NCI-H526 treated with DMSO at 0.1 percent for 48 hours (cell line): ENCODE data around the gene ALDH1L1.

Experiments used
- DNase-seq: peaks from one replicate; lab custom pipeline; 2025; lab: John Stamatoyannopoulos, UW

Gene ALDH1L1

DNA sequence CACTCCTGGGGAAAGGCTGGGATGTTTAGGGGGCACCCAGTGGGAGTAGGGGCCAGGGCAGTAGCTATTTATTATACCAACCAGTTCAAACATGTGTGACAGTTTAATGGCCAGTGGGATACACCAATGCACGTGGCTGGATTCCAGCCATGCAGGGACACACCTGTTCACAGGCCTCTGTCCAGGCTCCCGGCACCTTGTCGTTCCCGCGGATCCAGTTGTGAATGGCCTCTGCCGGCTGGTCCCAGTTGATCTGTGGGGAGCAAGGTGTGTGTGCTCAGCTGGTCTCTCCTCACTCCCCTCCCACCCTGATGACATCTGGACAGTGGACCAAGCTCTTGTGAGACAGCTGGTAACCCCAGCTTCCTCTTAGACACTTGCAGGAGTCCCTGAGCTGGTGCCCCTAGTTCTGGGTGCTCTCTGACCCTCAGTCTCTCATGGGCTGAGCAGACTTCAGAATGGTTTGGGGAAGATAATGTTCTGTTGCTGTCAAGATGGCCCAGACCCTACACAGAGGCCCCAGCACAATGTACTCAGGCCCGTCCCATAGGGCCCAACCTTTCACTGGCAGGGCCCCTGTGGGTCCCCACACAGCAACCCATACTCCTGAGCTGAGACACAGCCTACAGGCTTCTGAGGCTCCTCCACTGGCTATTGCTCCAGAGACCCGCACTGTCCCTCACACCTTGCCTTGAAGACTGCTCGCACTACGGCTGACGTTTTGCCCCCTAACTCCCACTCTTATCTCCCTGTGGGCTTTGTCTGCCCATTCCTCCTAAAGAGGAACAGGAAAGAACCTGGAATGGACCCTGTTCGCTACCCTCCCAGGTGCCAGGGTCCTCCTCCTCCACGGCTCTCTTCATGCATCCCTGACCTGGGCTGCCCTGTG is 25.8 kb downstream of the ALDH1L1 start:
- DNase-seq, result no peak

GRCh38 chr3:126153695-126154360 is 26.6 kb downstream of the ALDH1L1 start:
- DNase-seq, result no peak

GRCh38 chr3:126152901-126153694 is 27.3 kb downstream of the ALDH1L1 start:
- DNase-seq, result no peak

- DNase-seq, result no peak
Observed at GRCh38 chr3:126152458-126152857, 27.9 kb downstream of the ALDH1L1 start.

DNA sequence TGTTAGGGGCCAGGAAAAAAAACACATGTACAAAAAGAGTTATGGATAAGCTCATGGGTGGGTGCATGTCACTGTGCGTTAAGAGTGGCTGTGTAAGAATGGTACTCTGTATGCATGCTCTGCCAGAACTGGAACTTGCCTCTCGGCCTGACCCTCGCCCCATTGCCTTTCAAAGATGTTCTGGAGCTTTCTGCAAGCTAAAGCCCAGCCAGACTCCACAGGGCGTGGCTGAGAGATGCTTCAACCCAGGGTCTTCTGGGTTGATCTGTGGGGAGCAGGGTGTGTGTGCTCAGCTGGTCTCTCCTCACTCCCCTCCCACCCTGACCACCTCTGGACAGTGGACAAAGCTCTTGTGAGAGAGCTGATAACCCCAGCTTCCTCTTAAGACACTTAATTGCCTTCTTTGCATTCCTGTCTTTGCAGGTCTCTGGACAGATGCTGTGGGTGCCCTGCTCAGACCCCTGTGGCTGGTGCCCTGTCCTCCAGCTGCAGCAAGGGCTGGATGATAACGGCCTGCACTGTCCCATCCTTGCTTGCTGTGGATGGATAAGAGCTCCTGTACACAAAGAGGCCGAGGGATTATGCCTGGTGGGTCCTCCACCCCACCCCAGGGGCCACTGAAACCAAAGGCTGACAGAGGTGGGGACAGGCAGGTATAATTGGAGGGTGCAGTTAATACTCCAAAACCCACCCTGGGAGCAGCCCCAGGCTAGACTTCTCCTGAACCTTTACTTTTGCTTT is 28.7 kb downstream of the ALDH1L1 start:
- DNase-seq, result no peak

- DNase-seq, result no peak
Observed at GRCh38 chr3:126149960-126150515, 30.3 kb downstream of the ALDH1L1 start.

GRCh38 chr3:126149256-126149902 is 31.0 kb downstream of the ALDH1L1 start:
- DNase-seq, result no peak

DNA sequence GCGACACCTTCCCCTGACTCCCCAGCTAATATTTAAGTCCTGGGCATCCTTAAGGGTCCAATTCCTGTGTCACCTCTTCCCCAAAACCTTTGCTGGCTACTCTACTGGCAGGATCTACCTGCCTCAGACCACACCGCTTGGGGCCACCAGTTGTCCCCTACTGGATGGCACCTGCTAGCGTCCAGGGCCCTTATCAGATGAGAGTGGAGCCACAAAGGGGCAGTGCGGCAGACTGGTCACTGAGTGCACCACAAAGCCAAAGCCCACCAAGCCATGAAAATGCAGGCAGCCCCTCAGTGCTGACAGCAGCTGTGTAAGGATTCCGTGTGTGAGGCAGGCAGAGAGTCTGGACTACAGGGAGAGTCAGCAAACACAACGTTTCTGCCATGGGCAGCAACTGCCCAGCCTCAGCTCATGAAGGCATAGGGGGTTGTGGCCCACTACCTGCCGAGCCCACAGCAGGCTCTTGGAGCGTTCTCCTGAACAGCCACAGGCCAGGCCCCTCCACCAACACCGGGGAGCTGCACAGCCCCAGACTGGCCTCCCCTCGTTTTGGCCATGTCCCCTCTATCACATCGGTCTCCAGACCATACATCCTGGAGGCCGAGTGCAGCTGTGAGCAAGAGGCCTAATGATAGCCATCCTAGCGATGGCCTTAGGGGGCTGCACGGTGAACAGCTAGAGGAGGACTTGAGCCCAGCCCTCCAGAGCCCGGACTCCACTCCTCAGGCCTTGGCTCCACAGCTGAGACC is 32.3 kb downstream of the ALDH1L1 start:
- DNase-seq, result no peak

GRCh38 chr3:126147147-126147931 is 33.0 kb downstream of the ALDH1L1 start:
- DNase-seq, result no peak

GRCh38 chr3:126146525-126147146 is 33.8 kb downstream of the ALDH1L1 start:
- DNase-seq, result peak; percentile 54

DNA sequence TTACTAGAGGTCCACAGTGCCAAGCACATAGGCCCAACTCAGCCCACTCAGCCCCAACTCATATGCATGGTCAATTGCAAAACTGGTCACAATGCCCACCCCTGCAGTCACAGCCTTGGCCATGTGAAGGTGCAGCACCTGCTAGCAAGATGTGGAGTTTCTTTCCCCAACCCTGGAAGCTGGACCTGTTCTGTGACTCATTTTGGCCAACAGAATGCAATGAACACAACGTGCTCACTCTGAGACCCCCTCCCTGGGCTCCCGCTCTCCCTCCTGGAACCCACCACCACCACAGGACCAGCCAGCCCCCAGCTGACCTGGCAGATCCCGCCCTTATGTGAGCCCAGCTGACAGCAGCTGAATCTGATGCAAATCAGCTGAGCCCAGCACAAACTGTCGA is 34.4 kb downstream of the ALDH1L1 start:
- DNase-seq, result peak; percentile 54

DNA sequence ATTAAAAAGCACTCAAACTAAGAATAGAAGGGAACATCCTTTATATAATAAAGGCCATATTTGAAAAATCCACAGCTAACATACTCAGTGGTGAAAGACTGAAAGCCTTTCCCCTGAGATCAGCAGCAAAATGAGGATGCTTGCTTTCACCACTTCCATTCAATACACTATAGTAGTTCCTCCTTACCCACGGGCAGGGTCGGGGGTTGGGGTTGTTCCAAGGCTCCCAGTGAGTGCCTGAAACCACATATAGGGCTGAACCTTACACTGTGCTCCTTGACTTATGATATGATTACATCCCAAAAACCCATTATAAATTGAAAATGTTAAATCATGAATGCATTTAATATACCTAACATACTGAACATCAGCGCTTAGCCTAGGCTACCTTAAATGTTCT is 37.7 kb downstream of the ALDH1L1 start:
- DNase-seq, result no peak

- no peak for DNase-seq
Observed at GRCh38 chr3:126137490-126138130, 42.8 kb downstream of the ALDH1L1 start.

GRCh38 chr3:126136428-126137220 is 43.8 kb downstream of the ALDH1L1 start:
- DNase-seq, result no peak

DNA sequence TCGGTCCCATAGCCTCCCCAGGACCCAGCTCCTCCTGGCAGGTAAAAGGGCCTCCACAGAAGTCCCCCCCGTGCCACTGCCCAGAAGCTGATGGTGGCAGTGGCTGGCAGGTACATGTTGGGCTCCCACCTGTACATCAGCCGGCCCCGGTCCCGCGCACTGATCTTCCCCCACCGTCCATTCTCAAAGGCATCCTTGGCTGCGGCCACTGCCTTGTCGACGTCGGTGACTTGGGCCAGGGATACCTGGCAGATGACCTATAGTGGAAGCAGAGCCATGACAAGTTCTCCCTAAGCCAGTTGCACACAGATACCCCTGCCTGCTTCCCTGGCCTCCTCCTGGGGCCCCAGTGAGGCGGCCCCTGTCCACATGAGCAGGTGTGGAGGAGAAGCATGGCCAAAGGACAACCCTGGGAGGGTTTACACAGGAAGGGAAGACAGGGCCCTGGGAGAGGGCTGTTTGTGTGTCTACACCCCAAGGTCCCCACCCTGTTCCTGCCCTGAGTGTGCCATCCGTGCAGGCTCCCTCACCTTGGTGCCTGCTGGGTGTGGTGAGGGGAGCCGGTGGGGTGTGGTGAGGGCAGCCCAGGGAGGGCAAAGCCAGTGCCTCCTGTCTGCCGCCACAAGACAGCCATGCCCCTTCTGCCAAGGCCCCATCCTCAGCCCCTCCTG is 44.8 kb downstream of the ALDH1L1 start:
- no peak for DNase-seq

DNA sequence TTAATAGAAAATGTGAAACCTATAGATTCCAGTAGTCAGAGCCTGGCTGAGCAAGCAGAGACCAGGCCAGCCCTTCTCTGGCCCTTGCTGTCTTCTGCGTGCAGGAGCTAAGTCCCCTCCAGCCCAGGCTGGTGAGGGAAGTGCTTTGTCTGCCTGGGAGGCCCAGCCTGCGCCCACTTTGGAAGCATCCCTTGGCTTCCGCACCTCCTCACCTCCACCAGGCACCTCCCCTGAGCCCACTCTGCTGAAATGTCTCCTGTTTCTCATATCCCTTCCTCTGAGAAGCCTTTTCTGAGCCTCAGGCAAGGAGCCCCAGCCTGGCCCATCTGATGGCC is 45.3 kb downstream of the ALDH1L1 start:
- no peak for DNase-seq
